ACC112 (cell line): ENCODE measurements around the gene BPTF.
"Not testable (repeated sequence)": the region's sequence is repeated elsewhere in the genome, so short reads cannot be mapped to it uniquely, and the experiment has no call there.

Experiments
- H2AFZ ChIP-seq: fragments of 200-600 bp; sonication (generic); one replicate; pipeline ENCODE4 v1.6.0; 2017; ENCODE audit warnings: antibody characterized with exemption, low read length; ENCODE audit not compliant: unreplicated experiment
- H3K27ac ChIP-seq: fragments of 200-600 bp; sonication (generic); 2 replicates; pipeline ENCODE4 v1.5.1; 2014; ENCODE audit warnings: low read depth, mild to moderate bottlenecking, antibody characterized with exemption, low read length, moderate library complexity
- H3K27me3 ChIP-seq: fragments of 200-600 bp; sonication (generic); 2 replicates; pipeline ENCODE4 v1.6.1; 2014; ENCODE audit warnings: mild to moderate bottlenecking, antibody characterized with exemption, low read length, moderate library complexity, mixed read lengths; ENCODE audit not compliant: insufficient read depth
- H3K36me3 ChIP-seq: fragments of 200-600 bp; sonication (generic); 2 replicates; pipeline ENCODE4 v1.6.1; 2016; ENCODE audit warnings: mild to moderate bottlenecking, antibody characterized with exemption, low read length, moderate library complexity, mixed read lengths; ENCODE audit not compliant: insufficient read depth
- H3K4me1 ChIP-seq: fragments of 200-600 bp; sonication (generic); one replicate; pipeline ENCODE4 v1.6.1; 2016; ENCODE audit warnings: low read length, mixed read lengths; ENCODE audit not compliant: insufficient read depth, unreplicated experiment, control insufficient read depth
- H3K4me3 ChIP-seq: fragments of 200-600 bp; sonication (generic); 2 replicates; pipeline ENCODE4 v1.5.1; 2014; ENCODE audit warnings: mild to moderate bottlenecking, low read depth, low read length
- H3K79me2 ChIP-seq: fragments of 200-600 bp; sonication (generic); one replicate; pipeline ENCODE4 v1.6.0; 2016; ENCODE audit warnings: low read length; ENCODE audit not compliant: control insufficient read depth, unreplicated experiment, insufficient read depth

The BPTF gene

DNA sequence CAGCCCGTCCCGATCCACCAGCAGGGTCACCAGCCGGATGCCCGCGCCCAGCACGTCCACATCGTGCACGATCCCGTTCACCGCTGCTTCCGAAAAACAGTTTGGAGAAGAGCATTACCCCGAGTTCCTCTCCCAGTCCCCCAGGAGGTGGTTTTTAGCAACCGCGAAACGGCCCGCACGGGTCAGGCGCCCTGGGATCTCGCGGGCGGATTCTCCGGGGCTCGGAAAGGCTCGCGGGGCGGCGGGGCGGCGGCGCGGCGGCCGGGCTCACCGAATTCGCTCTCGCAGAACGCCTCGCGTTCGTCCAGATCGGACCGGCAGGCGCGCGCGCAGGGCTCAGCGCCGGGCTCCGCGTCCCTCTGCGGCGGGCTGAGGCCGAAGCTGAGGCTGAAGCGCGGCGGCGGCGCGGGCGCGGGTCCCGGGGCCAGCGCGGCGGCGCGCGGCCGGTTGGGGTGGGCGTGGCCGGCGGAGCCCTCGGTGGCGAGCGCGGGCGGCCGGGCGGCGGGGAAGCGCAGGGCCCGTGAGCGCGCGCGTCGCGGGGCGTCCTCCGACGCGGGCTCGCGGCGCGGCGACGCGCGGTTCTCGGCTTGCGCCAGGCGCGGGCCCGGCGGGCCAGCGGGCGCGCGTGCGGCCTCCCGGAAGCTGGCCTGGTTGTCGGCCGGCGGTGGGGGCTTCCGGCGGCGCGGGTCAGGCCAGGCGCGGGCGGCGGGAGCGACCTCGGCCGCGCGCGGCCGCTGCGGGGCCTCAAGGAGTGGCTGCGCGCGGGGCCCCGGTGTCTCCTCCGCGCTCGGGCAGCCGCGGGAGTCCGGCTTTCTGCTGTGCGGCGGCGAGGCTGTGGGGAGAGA lies 168.1 kb downstream of the BPTF start:
- Histone ChIP-seq H2AFZ (peak overlapping the region; percentile 82), H3K27me3 (no peaks in the 10 kb centered on the region), H3K4me1 (peaks cover 9% of the 10 kb centered on the region), H3K4me3 (peak overlapping the region; percentile 93), H3K79me2 (no peaks in the 10 kb centered on the region), H3K27ac (peak overlapping the region; percentile 72), H3K36me3 (no peaks in the 10 kb centered on the region)

DNA sequence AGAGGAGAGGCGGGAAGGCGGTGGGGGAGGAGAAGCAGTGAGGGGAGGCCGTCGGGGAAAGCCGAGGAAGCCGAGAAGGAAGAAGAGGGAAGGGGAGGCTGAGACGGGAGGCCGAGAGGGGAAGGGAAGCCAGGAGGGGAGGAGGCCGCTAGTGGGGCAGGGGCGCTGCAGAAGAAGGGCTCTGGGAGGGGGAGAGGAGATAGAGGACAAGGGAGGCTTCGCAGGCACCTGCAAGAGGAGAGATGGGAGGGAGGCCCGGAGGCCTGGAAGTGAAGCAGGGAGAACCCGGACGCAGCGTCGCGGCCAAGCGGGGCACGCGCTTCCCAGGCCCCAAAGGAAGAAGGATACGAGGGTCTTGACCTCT lies 168.7 kb downstream of the BPTF start:
- Histone ChIP-seq H3K27me3 (no peaks in the 10 kb centered on the region), H3K4me3 (peak overlapping the region; percentile 93), H3K79me2 (no peaks in the 10 kb centered on the region), H2AFZ (peak overlapping the region; percentile 82), H3K4me1 (peaks cover 9% of the 10 kb centered on the region), H3K27ac (peak overlapping the region; percentile 72), H3K36me3 (no peaks in the 10 kb centered on the region)

DNA sequence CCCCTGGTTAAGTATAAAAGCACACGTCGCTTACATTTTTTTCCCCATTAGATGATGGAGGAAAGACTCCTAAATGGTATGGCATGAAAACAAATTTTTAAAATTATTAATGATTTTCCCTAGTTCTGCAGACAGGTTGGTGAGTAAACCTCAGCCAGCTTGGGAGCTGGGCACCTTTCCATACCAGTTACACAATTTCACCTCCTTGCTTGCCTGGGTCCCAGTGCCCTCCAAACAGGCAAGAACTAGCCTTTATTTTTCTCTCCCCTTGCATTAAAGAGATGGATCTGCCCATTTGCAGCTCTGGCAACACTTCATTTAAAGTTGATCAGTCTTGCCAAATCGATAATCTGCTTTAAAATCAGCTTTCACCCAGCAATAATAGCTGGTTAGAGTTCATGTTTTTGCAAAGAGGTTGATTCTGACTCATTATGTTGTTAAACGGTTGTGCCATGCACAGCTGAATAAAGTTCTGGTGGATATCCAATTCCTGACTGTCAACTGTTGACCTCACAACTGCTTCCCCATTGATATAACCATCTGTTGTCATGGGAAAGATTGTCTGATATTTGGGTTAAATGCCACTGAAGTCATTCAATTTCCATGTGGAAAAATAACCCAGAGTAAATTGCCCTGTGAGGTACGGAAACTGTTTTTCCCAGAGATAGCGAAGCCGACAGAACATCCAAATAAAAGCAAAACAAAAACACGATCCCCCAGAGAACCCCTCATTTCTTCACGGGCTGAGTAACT lies 169.7 kb downstream of the BPTF start:
- Histone ChIP-seq H3K4me3 (peak overlapping the region; percentile 84), H3K79me2 (no peaks in the 10 kb centered on the region), H3K27ac (peak overlapping the region; percentile 58), H3K4me1 (peaks cover 9% of the 10 kb centered on the region), H2AFZ (peak overlapping the region; percentile 79), H3K36me3 (no peaks in the 10 kb centered on the region), H3K27me3 (no peaks in the 10 kb centered on the region)

DNA sequence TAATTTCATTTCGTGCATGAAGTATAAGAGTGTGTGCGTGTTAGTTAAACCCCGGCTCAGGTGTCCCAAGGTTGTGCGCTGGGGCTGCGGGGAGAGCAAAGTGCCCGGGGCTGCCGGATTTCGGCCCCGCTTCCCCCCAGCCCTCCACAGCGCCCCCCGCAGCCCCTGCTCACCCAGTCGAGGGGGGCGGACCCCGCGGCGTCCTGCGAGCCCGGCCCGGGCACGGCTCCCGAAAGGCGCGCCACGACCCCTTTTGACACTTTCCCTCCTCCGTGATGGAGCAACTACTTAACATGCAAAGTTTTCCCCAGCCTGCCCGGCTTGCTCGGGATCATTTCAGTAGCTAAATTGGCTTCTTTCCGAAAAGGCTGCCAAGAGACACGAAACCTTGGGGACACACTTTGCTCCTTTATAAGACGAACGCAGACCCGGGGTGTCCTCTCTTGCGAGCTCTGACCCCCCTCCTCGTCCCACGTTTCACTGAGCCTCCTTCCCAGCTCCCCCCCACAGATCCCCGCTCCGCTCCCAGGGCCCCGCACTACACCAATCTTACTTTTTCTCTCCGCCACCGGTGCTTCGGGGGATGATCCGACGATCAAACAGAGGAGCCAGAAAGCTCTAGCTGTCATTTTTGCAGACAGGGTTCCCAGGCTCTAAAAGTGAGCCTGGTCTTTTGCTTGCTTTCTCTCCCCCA lies 170.4 kb downstream of the BPTF start:
- Histone ChIP-seq H3K27ac (peak overlapping the region; percentile 58), H3K4me1 (peaks cover 9% of the 10 kb centered on the region), H3K4me3 (peak overlapping the region; percentile 84), H3K79me2 (no peaks in the 10 kb centered on the region), H3K36me3 (no peaks in the 10 kb centered on the region), H3K27me3 (no peaks in the 10 kb centered on the region), H2AFZ (peak overlapping the region; percentile 79)

DNA sequence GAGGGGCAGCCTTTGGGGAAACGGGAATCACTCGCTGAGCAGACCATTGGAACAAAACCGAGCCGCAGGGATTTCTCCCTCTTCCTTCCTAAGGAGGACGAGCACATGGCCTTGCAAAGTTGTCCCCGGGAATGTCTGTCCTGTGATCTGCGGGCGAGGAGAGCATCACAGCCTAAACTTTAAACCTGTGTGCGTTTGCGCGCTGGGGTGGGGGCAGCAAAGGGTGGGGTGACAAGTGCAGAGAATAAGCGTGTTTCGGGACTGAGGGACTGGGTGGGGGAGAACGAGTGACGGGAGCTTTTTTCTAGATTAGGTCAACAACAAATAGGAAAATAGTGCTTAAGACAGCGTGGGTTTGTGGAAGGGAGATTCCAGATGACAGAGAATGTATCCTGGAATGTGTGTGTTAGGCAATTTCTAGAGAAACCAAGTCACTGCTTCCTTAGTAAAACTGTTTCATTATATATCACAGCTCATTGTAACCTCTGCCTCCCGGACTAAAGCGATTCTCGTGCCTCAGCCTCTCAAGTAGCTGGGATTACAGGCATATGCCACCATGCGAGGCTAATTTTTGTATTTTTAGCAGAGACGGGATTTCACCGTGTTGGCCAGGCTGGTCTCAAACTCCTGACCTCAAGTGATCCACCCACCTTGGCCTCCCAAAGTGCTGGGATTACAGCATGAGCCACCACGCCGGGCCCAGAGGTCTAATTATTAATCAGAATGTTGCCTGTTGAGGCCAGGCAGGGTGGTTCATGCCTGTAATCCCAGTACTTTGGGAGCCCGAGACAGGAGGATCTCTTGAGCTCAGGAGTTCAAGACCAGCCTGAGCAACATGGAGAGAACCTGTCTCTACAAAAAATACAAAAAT lies 171.2 kb downstream of the BPTF start, which contains the start of gene C17orf58:
TSS of gene C17orf58 (minus strand) at position 169 of the 871 bp plus-strand sequence. CDS start 271 bp downstream, outside the sequence.
- peak within 1 kb of the TSS; percentile 79 for H2AFZ ChIP-seq
- H3K27me3 ChIP-seq = not testable (repeated sequence)

DNA sequence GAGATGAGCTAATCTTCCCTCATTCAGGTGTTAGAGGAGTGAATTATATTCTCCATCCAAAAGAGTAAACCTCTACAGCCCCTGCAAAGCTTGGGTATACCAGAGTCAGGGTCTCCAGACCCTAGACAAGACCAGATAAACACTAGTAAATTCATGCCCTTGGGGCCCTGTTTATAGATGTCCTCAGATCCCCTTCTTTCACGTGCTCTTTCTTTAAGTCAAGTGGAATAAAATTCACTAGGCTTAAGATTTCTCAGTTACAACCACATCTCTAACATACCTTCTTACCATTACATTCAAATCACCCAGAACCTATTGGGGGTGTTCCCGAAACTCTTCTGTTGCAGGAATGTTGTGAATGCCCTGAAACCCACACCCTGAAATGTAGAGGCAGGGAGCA lies 173.2 kb downstream of the BPTF start:
- Histone ChIP-seq H3K4me1 (peaks cover 9% of the 10 kb centered on the region), H3K79me2 (no peaks in the 10 kb centered on the region), H3K4me3 (no peak overlapping the region), H3K27ac (no peak overlapping the region), H3K36me3 (no peaks in the 10 kb centered on the region), H3K27me3 (no peaks in the 10 kb centered on the region), H2AFZ (no peak overlapping the region)

More for the DNA sequence above, 171.2 kb downstream of the BPTF start, which contains the start of gene C17orf58:
- Histone ChIP-seq H3K4me3 (peak within 1 kb of the TSS; percentile 84), H3K27ac (peak within 1 kb of the TSS; percentile 58)
- not testable (repeated sequence) for H3K79me2 ChIP-seq, H3K4me1 ChIP-seq, H3K36me3 ChIP-seq

DNA sequence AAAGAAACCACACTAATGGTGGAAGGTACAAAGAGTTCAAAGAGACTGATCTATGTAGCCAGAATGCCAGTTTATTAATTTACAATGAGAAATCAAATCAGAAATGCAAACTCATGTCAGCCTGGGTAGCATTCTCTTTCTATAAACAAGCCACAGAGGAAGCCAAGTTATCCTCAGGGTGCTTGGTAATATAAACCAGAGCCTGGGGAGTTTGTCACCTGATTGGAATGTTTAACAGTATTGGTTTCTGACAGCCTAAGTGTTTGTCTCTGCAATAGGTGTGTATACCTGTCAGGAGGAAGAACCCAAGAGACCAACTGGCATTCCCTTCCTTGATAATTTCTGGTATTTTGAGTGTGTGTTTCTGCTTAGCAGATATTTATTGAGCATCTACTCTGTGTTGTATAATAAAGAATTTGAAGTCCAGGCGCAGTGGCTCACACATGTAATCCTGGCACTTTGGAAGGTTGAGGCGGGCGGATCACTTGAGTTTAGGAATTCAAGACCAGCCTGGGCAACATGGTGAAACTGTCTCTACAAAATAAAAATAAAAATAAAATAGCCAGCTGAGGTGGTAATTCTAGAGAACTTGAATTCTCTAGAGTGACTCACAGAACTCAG lies 174.1 kb downstream of the BPTF start:
- Histone ChIP-seq H3K27ac (no peak overlapping the region), H3K4me3 (no peak overlapping the region), H3K36me3 (no peaks in the 10 kb centered on the region), H3K79me2 (no peaks in the 10 kb centered on the region), H2AFZ (no peak overlapping the region), H3K4me1 (peaks cover 9% of the 10 kb centered on the region), H3K27me3 (no peaks in the 10 kb centered on the region)

DNA sequence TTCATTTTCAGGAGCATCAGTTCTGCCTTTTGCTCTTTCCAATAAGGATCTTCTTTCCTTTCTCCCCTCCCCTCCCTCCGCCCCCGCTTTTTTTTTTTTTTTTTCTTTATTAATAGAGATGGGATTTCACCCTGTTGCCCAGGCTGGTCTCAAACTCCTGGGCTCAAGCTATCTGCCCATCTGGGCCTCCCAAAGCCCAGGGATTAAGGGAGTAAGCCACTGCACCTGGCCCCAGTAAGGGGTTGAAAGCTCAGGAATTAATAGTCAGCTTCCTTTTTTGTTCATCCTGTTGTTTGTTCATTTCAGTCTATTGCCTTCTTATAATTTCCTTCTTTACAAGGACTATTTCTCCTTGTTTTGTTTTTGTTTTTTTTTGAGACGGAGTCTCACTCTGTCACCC lies 178.9 kb downstream of the BPTF start:
- Histone ChIP-seq H3K79me2 (no peaks in the 10 kb centered on the region), H3K27ac (no peak overlapping the region), H3K4me1 (no peaks in the 10 kb centered on the region), H2AFZ (no peak overlapping the region), H3K4me3 (no peak overlapping the region), H3K36me3 (no peaks in the 10 kb centered on the region), H3K27me3 (no peaks in the 10 kb centered on the region)

DNA sequence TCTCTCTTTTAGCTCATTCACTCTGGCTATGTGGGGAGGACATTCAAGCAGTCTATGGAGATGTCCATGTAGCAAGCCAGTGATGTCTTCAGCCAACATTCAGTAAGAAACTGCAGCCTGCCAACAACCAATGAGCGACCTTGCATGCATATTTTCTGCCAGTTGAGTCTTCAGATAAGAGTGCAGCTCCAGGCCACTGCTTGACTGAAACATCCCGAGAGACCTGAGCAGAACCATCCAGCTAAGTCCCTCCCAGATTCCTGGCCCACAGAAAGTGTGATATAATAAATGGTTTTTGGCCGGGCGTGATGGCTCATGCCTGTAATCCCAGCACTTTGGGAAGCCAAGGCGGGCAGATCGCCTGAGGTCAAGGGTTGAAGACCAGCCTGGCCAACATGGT lies 181.5 kb downstream of the BPTF start:
- Histone ChIP-seq H3K4me1 (no peaks in the 10 kb centered on the region), H3K27me3 (no peaks in the 10 kb centered on the region), H3K4me3 (no peak overlapping the region), H3K36me3 (no peaks in the 10 kb centered on the region), H3K79me2 (no peaks in the 10 kb centered on the region), H2AFZ (no peak overlapping the region), H3K27ac (no peak overlapping the region)
